ENCODE measurements around the gene UNC93A.
"Not testable (repeated sequence)": the region's sequence is repeated elsewhere in the genome, so short reads cannot be mapped to it uniquely, and the experiment has no call there.

UNC93A gene

GRCh38 chr6:167338541-167339117 lies 47.5 kb downstream of the UNC93A start:
- DNase-seq (ENCODE audit: low spot score), result no peak

GRCh38 chr6:167341038-167341583 lies 50.0 kb downstream of the UNC93A start:
- no peak for DNase-seq (ENCODE audit: low spot score)

GRCh38 chr6:167341665-167342655 lies 50.8 kb downstream of the UNC93A start:
- no peak for DNase-seq (ENCODE audit: low spot score)

- no peak for DNase-seq (ENCODE audit: low spot score)
These were observed 51.9 kb downstream of the UNC93A start for GRCh38 chr6:167342879-167343610.

- no peak for DNase-seq (ENCODE audit: low spot score)
These were observed 54.2 kb downstream of the UNC93A start for GRCh38 chr6:167345348-167345747.

- DNase-seq (ENCODE audit: low spot score), result no peak
These were observed 54.8 kb downstream of the UNC93A start for GRCh38 chr6:167345960-167346359.

GRCh38 chr6:167347226-167347625 lies 56.1 kb downstream of the UNC93A start:
- no peak for DNase-seq (ENCODE audit: low spot score)

GRCh38 chr6:167349631-167350274 lies 58.6 kb downstream of the UNC93A start:
- no peak for DNase-seq (ENCODE audit: low spot score)

GRCh38 chr6:167350275-167350696 lies 59.2 kb downstream of the UNC93A start:
- no peak for DNase-seq (ENCODE audit: low spot score)

- DNase-seq (ENCODE audit: low spot score), result peak; percentile 81
These were observed 59.9 kb downstream of the UNC93A start for GRCh38 chr6:167350731-167351655.

GRCh38 chr6:167351656-167352345 lies 60.7 kb downstream of the UNC93A start:
- DNase-seq (ENCODE audit: low spot score), result no peak

- no peak for DNase-seq (ENCODE audit: low spot score)
These were observed 65.8 kb downstream of the UNC93A start for GRCh38 chr6:167356874-167357273.

- not testable (repeated sequence) for DNase-seq (ENCODE audit: low spot score)
These were observed 67.3 kb downstream of the UNC93A start for GRCh38 chr6:167358394-167358793.

- not testable (repeated sequence) for DNase-seq (ENCODE audit: low spot score)
These were observed 70.1 kb downstream of the UNC93A start for GRCh38 chr6:167361170-167361569.

Data from left forelimb (tissue), 1 donor.